NCI-H446 (cell line): ENCODE measurements around the gene ALPG.
"Not testable (repeated sequence)": the region's sequence is repeated elsewhere in the genome, so short reads cannot be mapped to it uniquely, and the experiment has no call there.

Experiments
- DNase-seq, 2 experiments: peaks; one replicate each; lab custom pipeline; 2025; lab: John Stamatoyannopoulos, UW

Gene ALPG

GRCh38 chr2:232396683-232397082 lies 10.0 kb upstream of the ALPG start:
- DNase-seq: no peak

- no peak for DNase-seq
Observed at GRCh38 chr2:232398293-232399034, 8.2 kb upstream of the ALPG start.

DNA sequence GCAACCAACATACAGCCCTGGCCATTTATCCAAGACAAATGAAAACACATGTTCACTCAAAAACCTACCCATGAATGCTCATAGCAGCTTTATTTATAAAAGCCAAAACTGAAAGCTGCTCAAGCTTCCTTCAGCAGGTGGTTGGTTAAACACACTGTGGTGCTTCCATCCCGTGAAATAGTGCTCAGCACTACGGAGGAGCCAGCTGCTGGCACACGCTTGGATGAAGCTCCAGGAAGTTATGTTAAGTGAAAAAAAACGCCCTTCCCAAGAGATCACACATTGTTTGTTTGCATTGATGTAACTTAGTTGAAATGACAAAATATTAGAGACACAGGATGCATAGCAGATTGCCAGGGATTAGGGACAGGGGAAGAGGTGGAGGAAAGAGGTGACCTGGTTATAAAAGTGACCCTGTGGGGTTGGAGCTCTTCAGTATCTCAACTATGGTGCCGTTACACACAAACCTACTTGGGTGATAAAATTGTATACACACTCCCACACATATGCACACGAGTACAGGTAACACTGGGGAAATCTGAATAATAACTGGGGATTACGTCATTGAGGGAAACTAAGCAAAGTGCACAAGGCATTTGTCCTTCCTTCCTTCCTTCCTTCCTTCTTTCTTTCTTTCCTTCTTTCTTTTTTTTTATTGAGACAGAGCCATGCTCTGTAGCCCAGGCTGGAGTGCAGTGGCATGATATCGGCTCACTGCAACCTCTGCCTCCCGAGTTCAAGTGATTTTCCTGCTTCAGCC lies 6.2 kb upstream of the ALPG start:
- no peak for DNase-seq

DNA sequence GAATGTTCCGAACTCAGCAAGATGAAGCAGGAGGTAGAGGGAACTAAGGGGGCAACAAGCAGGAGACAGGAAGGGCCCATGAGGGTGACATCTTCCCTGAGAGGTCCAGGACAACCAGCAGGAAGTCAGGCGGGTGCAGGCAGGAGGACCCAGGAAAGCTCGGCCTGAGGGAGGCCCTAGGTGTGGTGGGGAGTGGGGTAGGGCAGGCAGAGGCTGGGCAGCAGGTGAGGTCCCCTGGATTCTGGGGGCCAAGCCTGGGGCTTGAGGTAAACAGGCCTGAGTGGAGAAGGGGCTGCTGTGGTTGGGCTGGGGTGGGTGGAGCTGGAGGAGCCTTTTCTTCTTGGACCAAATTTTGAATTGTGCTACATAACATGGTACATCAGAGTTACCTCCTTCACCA lies 4.1 kb upstream of the ALPG start:
- no peak for DNase-seq

DNA sequence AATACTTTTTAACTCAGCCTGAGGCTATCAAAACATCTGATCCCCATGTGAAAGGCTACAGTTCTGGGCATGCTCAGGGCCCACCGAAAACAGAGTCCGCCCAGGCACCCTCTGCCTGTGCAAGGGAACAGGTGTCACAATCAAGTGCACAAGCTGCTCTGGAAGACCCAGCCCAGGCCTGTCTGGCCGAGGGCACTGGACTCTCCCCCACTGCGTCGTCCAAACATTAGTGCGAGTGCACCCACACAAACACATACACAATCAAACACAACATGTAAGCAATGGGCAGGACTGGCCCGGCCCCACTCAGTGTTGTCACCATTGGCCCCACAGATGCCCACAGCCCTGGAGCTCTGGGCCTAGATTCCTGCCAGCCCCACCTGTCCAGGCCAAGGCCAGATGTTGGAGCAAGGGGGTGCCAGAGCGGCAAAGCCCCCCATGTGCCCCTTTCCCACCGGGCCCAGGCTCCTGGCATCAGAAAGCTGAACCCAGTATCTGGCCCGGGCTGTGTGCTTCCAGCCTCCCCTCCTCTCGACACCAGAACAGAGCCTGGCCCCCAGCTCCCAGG lies 617 bp upstream of the ALPG start:
- no peak for DNase-seq

DNA sequence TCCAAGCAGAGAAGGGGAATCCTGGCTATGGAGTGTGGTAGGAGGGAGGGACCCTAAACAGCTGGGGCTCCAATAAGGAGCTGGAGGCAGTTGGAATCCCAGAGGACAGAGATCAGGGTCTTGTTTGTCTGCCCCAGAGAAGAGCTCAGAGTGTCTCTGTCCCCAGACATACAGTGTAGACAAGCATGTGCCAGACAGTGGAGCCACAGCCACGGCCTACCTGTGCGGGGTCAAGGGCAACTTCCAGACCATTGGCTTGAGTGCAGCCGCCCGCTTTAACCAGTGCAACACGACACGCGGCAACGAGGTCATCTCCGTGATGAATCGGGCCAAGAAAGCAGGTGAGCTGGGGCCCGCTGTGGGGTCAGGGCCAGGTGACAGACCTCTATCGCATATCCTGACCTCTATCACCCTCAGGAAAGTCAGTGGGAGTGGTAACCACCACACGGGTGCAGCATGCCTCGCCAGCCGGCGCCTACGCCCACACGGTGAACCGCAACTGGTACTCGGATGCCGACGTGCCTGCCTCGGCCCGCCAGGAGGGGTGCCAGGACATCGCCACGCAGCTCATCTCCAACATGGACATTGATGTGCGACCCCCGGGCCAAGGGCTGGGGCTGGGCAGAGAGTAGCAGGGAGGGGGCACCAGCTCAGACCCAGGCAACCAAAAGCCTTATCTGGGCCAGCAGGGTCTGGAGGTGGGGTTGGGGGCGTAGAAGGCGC lies 945 bp downstream of the ALPG start:
- not testable (repeated sequence) for DNase-seq

- not testable (repeated sequence) for DNase-seq
Observed at GRCh38 chr2:232408269-232408668, 1.6 kb downstream of the ALPG start.

- DNase-seq: not testable (repeated sequence)
Observed at GRCh38 chr2:232409617-232410016, 3.0 kb downstream of the ALPG start.

- no peak for DNase-seq
Observed at GRCh38 chr2:232410238-232410900, 3.7 kb downstream of the ALPG start.

DNA sequence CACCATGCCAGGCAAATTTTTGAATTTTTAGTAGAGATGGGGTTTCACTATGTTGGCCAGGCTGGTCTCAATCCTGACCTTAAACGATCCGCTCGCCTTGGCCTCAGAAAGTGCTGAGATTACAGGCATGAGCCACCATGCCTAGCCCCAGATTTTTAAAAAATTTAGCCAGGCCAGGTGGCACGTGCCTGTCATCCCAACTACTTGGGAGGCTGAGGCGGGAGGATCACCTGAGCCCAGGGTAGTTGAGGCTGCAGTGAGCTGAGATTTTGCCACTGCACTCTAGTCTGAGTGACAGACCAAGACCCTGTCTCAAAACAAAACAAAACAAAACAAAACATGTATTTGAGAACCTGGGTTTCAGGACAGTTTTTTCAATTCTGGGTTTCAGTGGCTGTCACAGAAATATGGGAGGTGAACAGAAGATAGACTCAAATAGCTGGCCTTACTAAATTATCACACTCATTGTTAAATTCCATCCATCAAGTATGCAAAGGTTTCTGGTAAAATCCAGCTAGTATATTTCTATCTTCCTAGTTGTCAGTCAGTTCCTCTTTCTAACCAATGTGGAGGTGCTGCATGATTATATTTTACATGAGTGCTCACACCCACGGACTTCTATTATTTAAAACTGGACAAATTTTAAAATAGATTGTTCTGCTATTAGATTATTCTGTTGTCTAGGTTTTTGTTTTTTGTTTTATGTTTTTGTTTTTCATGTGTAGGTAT lies 5.4 kb downstream of the ALPG start:
- no peak for DNase-seq

- no peak for DNase-seq
Observed at GRCh38 chr2:232412986-232413385, 6.3 kb downstream of the ALPG start.

GRCh38 chr2:232415138-232415690 lies 8.6 kb downstream of the ALPG start:
- DNase-seq: no peak

DNA sequence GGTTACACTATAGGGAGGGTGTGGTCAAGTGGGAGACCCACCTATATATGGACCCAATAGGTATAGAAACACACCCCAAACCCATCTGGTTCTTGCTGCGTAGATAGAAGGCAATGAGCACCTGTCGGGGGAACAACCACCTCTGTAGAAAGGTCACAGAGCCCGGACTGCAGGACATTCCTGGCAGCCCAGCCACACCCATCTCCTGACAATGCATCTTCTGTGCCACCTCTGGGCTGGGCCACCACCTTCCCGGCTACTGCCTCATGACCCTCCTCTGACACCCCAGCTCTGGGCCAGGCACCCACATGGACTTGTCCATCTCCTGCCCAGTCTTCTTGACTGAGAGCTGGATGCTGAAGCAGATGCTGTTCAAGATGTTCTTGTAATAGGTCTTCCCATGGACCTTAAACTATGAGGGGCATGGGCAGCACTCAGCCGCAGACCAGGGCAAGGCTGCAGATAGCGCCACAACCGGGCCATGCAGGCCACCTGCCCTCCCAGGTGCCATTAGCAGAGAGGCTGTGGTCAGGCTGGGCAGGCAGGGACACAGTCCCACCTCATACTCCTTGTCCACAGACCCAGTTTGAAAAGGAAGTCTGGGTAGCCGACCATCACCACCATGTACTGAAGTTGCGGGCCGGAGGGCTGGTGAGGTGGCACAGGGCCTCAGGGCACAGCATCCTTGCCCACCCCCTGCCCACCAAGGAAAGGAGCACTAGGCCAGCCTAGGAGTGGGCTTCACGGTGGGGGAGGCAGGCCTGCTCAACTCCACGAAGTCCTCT lies 9.3 kb downstream of the ALPG start:
- no peak for DNase-seq

GRCh38 chr2:232416521-232417470 lies 10.2 kb downstream of the ALPG start:
- no peak for DNase-seq

DNA sequence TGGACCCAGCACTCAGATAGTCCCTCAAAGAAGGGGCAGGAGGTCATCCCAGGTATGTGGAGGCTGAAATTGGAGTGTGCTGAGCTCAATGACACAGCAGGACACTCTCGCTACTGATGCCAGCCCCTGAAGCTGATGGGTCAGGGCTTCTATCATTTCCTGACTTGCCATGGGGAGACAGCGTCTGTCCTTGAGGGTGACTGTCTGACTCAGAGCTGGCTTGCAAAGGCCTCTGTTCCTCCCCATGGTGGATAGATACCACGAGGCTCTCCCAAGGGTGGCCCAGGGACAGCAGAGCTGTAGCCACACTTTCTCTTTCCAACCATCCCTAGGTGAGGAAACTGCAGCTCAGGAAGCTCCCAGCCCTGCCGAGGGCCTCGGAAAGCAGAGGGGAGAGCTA lies 10.8 kb downstream of the ALPG start:
- DNase-seq: no peak

DNA sequence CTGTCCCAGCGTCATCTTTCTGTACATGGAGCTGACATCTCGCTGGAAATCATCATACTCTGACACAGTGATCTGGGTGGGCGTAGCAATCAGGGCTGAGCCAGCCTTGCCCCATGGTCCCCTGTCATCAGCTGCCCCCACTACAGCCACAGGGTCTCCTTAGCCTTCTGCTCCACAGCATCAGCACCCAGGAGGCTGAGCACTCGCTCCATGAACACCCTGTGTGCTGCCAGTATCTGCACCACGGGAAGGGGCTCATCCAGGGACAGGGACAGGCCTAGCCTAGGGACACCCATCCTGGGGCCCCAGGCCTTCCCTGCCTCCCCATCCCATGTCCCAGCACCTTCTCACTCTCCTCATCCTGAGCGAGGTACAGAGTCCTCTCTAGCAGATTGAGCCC lies 11.4 kb downstream of the ALPG start:
- no peak for DNase-seq

GRCh38 chr2:232418466-232419244 lies 12.0 kb downstream of the ALPG start:
- no peak for DNase-seq
